ENCODE data around the gene EPHA4.

Gene EPHA4

DNA sequence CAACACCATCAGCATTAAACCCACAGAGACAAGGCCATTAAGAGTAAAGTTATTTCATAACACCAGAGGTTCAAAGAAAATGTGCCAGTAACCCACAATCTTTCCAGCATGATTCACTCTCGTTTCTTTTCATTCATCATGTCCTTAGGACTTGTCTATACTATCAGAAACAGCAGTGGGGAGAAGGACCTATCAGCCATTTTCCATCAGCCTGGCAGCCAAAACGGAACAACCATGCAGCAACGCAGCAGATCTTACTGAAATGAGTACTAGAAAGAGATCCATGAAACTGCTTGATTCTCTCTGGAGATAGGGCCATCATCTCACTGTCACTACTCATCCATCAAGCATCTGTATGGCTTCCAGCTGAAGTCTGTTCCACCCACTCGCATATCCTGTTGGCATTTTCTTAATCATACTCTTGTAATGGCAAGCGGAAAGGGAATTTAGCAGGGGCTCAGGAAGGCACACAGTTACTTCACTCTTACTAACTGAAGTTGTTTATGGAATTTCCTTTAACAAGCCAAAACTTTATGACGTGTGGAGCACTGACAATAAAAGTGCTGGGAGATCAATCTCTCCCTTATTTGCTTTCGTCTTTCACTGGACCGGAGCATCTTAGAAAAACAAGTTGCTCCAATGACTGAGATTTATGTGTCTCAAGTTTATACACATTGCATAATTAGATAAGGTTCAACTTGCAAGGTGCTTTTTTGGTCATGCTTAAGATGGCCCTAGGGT is 69.7 kb downstream of the EPHA4 start:
- no peaks in the 10 kb centered on the region for H3K27me3 ChIP-seq (replicated peaks; ENCODE audit: insufficient read depth, low read length)
- no peak for TF ChIP-seq EZH2phosphoT487 (IDR thresholded peaks at IDR 0.05; ENCODE audit: low read length)
- TF ChIP-seq, protein P1, sequence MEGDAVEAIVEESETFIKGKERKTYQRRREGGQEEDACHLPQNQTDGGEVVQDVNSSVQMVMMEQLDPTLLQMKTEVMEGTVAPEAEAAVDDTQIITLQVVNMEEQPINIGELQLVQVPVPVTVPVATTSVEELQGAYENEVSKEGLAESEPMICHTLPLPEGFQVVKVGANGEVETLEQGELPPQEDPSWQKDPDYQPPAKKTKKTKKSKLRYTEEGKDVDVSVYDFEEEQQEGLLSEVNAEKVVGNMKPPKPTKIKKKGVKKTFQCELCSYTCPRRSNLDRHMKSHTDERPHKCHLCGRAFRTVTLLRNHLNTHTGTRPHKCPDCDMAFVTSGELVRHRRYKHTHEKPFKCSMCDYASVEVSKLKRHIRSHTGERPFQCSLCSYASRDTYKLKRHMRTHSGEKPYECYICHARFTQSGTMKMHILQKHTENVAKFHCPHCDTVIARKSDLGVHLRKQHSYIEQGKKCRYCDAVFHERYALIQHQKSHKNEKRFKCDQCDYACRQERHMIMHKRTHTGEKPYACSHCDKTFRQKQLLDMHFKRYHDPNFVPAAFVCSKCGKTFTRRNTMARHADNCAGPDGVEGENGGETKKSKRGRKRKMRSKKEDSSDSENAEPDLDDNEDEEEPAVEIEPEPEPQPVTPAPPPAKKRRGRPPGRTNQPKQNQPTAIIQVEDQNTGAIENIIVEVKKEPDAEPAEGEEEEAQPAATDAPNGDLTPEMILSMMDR (IDR thresholded peaks at IDR 0.05; ENCODE audit: low read length), result no peak
- TF ChIP-seq EZH2 (optimal IDR thresholded peaks at IDR 0.05; ENCODE audit: low read depth, low read length), result no peak
- H3K79me2 ChIP-seq (ENCODE audit: low read length), result no peaks in the 10 kb centered on the region
- H3K4me1 ChIP-seq (ENCODE audit: low read length), result no peaks in the 10 kb centered on the region
- H3K9ac ChIP-seq (ENCODE audit: low read length), result no peak overlapping the region
- no peaks in the 10 kb centered on the region for H4K20me1 ChIP-seq (ENCODE audit: insufficient read depth, low read length)
- no peaks in the 10 kb centered on the region for H3F3A ChIP-seq (ENCODE audit: insufficient read depth, low read length)
- no peak overlapping the region for H3K27ac ChIP-seq (ENCODE audit: low read length)
- H3K36me3 ChIP-seq (replicated peaks; ENCODE audit: insufficient read depth, low read length), result no peaks in the 10 kb centered on the region
- H3K9me2 ChIP-seq (replicated peaks; ENCODE audit: insufficient read depth, low read length), result no peaks in the 10 kb centered on the region
- no peak overlapping the region for H3K4me2 ChIP-seq (ENCODE audit: low read depth, low read length)
- no peaks in the 10 kb centered on the region for H3K9me3 ChIP-seq (replicated peaks; ENCODE audit: insufficient read depth, low read length)
- H2AFZ ChIP-seq (ENCODE audit: low read length), result no peak overlapping the region
- no peak for DNase-seq
- H3K4me3 ChIP-seq (ENCODE audit: low read length), result no peak overlapping the region

DNA sequence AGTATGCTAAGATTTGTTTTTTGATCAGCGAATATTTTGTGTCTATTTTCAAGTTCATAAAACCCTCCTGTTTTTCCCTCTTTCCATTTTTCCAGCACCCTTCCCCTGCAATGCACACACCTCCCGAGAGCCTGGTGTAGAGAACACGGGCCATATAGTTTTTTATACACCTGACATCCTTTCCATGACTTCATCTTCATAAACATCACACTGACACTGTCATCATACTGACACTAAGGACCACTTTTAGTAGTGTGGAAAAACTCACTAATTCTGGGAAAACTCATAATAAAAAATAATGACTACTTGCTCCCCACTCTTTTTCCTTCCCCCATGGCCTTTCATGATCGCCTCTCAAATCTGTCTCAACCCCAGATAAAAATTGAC is 70.2 kb downstream of the EPHA4 start:
- Histone ChIP-seq H3K79me2 (ENCODE audit: low read length) (no peaks in the 10 kb centered on the region), H4K20me1 (ENCODE audit: insufficient read depth, low read length) (no peaks in the 10 kb centered on the region), H3K9me2 (replicated peaks; ENCODE audit: insufficient read depth, low read length) (no peaks in the 10 kb centered on the region), H3K4me1 (ENCODE audit: low read length) (no peaks in the 10 kb centered on the region), H3K4me3 (ENCODE audit: low read length) (no peak overlapping the region), H3K27me3 (replicated peaks; ENCODE audit: insufficient read depth, low read length) (no peaks in the 10 kb centered on the region), H3F3A (ENCODE audit: insufficient read depth, low read length) (no peaks in the 10 kb centered on the region), H3K4me2 (ENCODE audit: low read depth, low read length) (no peak overlapping the region), H3K9me3 (replicated peaks; ENCODE audit: insufficient read depth, low read length) (no peaks in the 10 kb centered on the region), H3K27ac (ENCODE audit: low read length) (no peak overlapping the region), H2AFZ (ENCODE audit: low read length) (no peak overlapping the region), H3K9ac (ENCODE audit: low read length) (no peak overlapping the region), H3K36me3 (replicated peaks; ENCODE audit: insufficient read depth, low read length) (no peaks in the 10 kb centered on the region)
- TF ChIP-seq, protein P1 (IDR thresholded peaks at IDR 0.05; ENCODE audit: low read length), result no peak
- no peak for TF ChIP-seq EZH2 (optimal IDR thresholded peaks at IDR 0.05; ENCODE audit: low read depth, low read length)
- TF ChIP-seq EZH2phosphoT487 (IDR thresholded peaks at IDR 0.05; ENCODE audit: low read length), result no peak
- DNase-seq, result no peak

DNA sequence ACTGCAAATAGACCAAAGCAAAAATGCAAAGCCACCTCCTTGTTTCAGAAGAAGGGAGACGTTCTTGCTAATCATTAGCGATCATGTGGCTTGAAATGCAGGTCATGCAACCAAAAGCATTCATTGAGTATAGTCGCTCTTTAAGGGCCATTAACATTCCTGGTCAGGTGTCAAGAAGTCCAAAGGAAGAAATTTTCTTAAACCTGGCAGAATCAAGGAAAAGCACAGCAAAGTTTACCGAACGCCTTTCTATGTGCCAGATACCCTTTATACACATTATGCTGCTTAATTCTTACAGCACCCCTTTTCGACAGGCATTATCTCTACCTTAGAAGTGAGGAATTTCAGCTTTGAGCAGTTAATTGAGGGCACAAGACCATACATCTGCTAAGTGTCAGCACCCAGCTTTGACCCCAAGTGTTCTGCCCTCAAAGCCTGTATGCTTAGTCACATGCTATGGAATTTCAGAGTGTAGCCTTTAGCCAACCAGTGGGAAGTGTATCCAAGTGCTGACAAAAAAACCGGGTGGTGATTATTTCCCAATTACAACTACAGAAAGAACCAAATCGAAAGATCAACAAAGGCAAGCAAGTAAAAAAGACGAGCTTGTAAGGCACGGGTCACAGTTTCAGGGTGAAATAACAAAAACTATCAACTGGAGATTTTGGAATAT is 70.8 kb downstream of the EPHA4 start:
- Histone ChIP-seq H3K27ac (ENCODE audit: low read length) (no peak overlapping the region), H3K4me3 (ENCODE audit: low read length) (no peak overlapping the region), H3K27me3 (replicated peaks; ENCODE audit: insufficient read depth, low read length) (no peaks in the 10 kb centered on the region), H3K36me3 (replicated peaks; ENCODE audit: insufficient read depth, low read length) (no peaks in the 10 kb centered on the region), H3K9ac (ENCODE audit: low read length) (no peak overlapping the region), H3K79me2 (ENCODE audit: low read length) (no peaks in the 10 kb centered on the region), H4K20me1 (ENCODE audit: insufficient read depth, low read length) (no peaks in the 10 kb centered on the region), H2AFZ (ENCODE audit: low read length) (no peak overlapping the region), H3F3A (ENCODE audit: insufficient read depth, low read length) (no peaks in the 10 kb centered on the region), H3K9me3 (replicated peaks; ENCODE audit: insufficient read depth, low read length) (no peaks in the 10 kb centered on the region), H3K4me1 (ENCODE audit: low read length) (no peaks in the 10 kb centered on the region), H3K9me2 (replicated peaks; ENCODE audit: insufficient read depth, low read length) (no peaks in the 10 kb centered on the region), H3K4me2 (ENCODE audit: low read depth, low read length) (no peak overlapping the region)
- DNase-seq, result no peak
- TF ChIP-seq EZH2phosphoT487 (IDR thresholded peaks at IDR 0.05; ENCODE audit: low read length) (no peak), EZH2 (optimal IDR thresholded peaks at IDR 0.05; ENCODE audit: low read depth, low read length) (no peak)
- TF ChIP-seq, protein P1 (IDR thresholded peaks at IDR 0.05; ENCODE audit: low read length), result no peak
